K562 (cell line): Measurements from ENCODE around the gene LGALS7. TPM values are rescaled to one million over a fixed set of nuclear protein-coding genes. Genes with fewer than 3 reads are reported as not detected.
A peak's percentile ranks its signal among the peaks of the same experiment; 100 is the strongest.

Experiments
- ATAC-seq: fragments of 200-7000 bp; cut with Tn5 transposase; 3 replicates; pipeline ENCODE4 v1.9.1; 2020; ENCODE audit warnings: moderate library complexity
- BruUV-seq: library from RNA; stranded (reverse); fragments of 400-500 nt; replicated peaks from 2 replicates; lab custom pipeline; 2021; lab: Mats Ljungman, UMichigan
- CTCF ChIA-PET: fragments of 300-600 bp; formaldehyde crosslinking; extraction: SDS; loops from one replicate; lab custom pipeline; 2021; ENCODE audit warnings: low intra/inter-chr PET ratio; lab: Yijun Ruan, JAX
- POLR2A ChIA-PET: fragments of 300-600, 350-650 bp; sonication (Branson Sonifier 250); formaldehyde crosslinking; extraction: SDS; loops from one replicate; lab custom pipeline; 2021; ENCODE audit warnings: antibody characterized with exemption, inconsistent platforms; lab: Yijun Ruan, JAX
- DNase-seq, 4 experiments: peaks; one replicate each; pipeline versions ENCODE4 v3.0.0 to v3.0.0-alpha.2; 2011 to 2018; ENCODE audit warnings: low spot score in 3 of 4, mixed read lengths in 3 of 4; ENCODE audit errors: extremely low read depth in 1 of 4
- FAIRE-seq: peaks from 2 replicates; lab custom pipeline; 2011; peaks lifted over from hg19 to GRCh38; lab: Jason Lieb, UNC
- H2AFZ ChIP-seq: 2 replicates; pipeline ENCODE4 v1.6.0; 2011; ENCODE audit warnings: low read depth, low read length, control low read depth, inconsistent platforms
- H3K27ac ChIP-seq: fragments of 200-600 bp; 3 replicates; pipeline ENCODE4 v1.8.0; 2011; ENCODE audit warnings: low read depth, mild to moderate bottlenecking, control low read depth, inconsistent platforms, low read length, moderate library complexity, mixed read lengths; ENCODE audit errors: extremely low read depth
- H3K27me3 ChIP-seq, 2 experiments: fragments of 300-600 bp in 1 of 2; 2 replicates in 1 of 2; 3 replicates in 1 of 2; pipeline versions ENCODE4 v1.6.0 to v1.8.0; 2011; ENCODE audit warnings: inconsistent platforms in 2 of 2, low read length in 2 of 2, mild to moderate bottlenecking in 1 of 2, mixed read lengths in 1 of 2, moderate library complexity in 1 of 2; ENCODE audit not compliant: control insufficient read depth in 2 of 2, insufficient read depth in 2 of 2
- H3K36me3 ChIP-seq: fragments of 300-600 bp; 3 replicates; pipeline ENCODE4 v1.8.0; 2011; ENCODE audit warnings: mild to moderate bottlenecking, low read length, inconsistent platforms; ENCODE audit not compliant: control insufficient read depth, insufficient read depth
- H3K4me1 ChIP-seq, 2 experiments: fragments of 200-600 bp in 1 of 2; replicated peaks in 1 of 2; 2 replicates in 1 of 2; 3 replicates in 1 of 2; pipeline versions ENCODE4 v1.5.1 to v1.8.0; 2011; ENCODE audit warnings: inconsistent platforms in 2 of 2, low read length in 2 of 2, mild to moderate bottlenecking in 1 of 2, mixed read lengths in 1 of 2, moderate library complexity in 1 of 2; ENCODE audit not compliant: control insufficient read depth in 2 of 2, insufficient read depth in 2 of 2
- H3K4me2 ChIP-seq: 2 replicates; pipeline ENCODE4 v1.6.1; 2011; ENCODE audit warnings: low read length, control low read depth, inconsistent platforms, mixed read lengths; ENCODE audit not compliant: insufficient read depth
- H3K4me3 ChIP-seq: fragments of 200-600 bp; sonication (generic), shearing (Covaris generic); 2 replicates; pipeline ENCODE4 v1.5.1; 2016; ENCODE audit warnings: control low read depth, inconsistent platforms
- H3K79me2 ChIP-seq: fragments of 200-600 bp; 3 replicates; pipeline ENCODE4 v1.8.0; 2011; ENCODE audit warnings: low read length, inconsistent platforms; ENCODE audit not compliant: control insufficient read depth, insufficient read depth
- H3K9ac ChIP-seq, 2 experiments: 2 replicates each; pipeline versions ENCODE4 v1.6.0 to v1.6.1; 2011; ENCODE audit warnings: low read depth in 2 of 2, low read length in 2 of 2, control low read depth in 1 of 2, inconsistent platforms in 1 of 2, mild to moderate bottlenecking in 1 of 2, mixed read lengths in 1 of 2; ENCODE audit not compliant: insufficient read depth in 1 of 2
- H3K9me1 ChIP-seq: one replicate; pipeline ENCODE4 v1.6.0; 2011; ENCODE audit warnings: inconsistent platforms, mild to moderate bottlenecking, low read length, moderate library complexity; ENCODE audit not compliant: control insufficient read depth, insufficient read depth
- H3K9me3 ChIP-seq: replicated peaks from 2 replicates; pipeline ENCODE4 v1.5.1; 2011; ENCODE audit warnings: low read depth, low read length, inconsistent platforms; ENCODE audit not compliant: control insufficient read depth, insufficient read depth
- H4K20me1 ChIP-seq: replicated peaks from 2 replicates; pipeline ENCODE4 v1.6.1; 2011; ENCODE audit warnings: low read length, inconsistent platforms, mixed read lengths; ENCODE audit not compliant: control insufficient read depth, insufficient read depth
- HDAC8 ChIP-seq: fragments of 450-650 bp; IDR thresholded peaks from 2 replicates; pipeline ENCODE4 v1.6.1; 2016; ENCODE audit warnings: mild to moderate bottlenecking, missing genetic modification characterization, moderate library complexity, missing compliant biosample characterization
- HMGN3 ChIP-seq: IDR thresholded peaks from 2 replicates; pipeline ENCODE4 v1.6.1; 2011; ENCODE audit warnings: borderline replicate concordance, low read depth, mild to moderate bottlenecking, mixed read lengths, low read length; ENCODE audit not compliant: insufficient read length; ENCODE audit errors: extremely low read depth
- PCBP1 ChIP-seq: fragments of 200-400 bp; formaldehyde crosslinking; IDR thresholded peaks from 2 replicates; pipeline ENCODE4 v1.6.1; 2018; ENCODE audit warnings: mild to moderate bottlenecking, low read depth, low read length; ENCODE audit not compliant: poor library complexity, severe bottlenecking
- POLR2G ChIP-seq: fragments of 200-400 bp; formaldehyde crosslinking; IDR thresholded peaks from 2 replicates; pipeline ENCODE4 v1.6.1; 2017; ENCODE audit warnings: low read depth, mild to moderate bottlenecking, antibody characterized with exemption, low read length, moderate library complexity
- SIN3B ChIP-seq: fragments of 450-650 bp; IDR thresholded peaks from 2 replicates; pipeline ENCODE4 v1.6.1; 2017; ENCODE audit warnings: low read depth, mild to moderate bottlenecking, moderate library complexity
- SP1 ChIP-seq: sonication (generic); formaldehyde crosslinking; IDR thresholded peaks from 2 replicates; pipeline ENCODE4 v1.8.1; 2022; ENCODE audit warnings: mild to moderate bottlenecking, missing genetic modification reagents
- WGBS: fragments of 100-300 bp; shearing (Covaris generic); methylation state at CpG from one replicate; pipeline ENCODE4 v1.1.6; 2016; ENCODE audit warnings: low coverage, mixed read lengths; ENCODE audit not compliant: insufficient coverage; ENCODE audit errors: missing lambda C conversion rate; 5-methylcytosine and 5-hydroxymethylcytosine counted together
- in situ Hi-C: fragments of 300-500 bp; cut with MboI; formaldehyde crosslinking; loops from 4 replicates; pipeline ENCODE4 v1.15.0; 2018; ENCODE audit warnings: inconsistent platforms, mixed read lengths
- intact Hi-C: fragments of 100-400 bp; cut with micrococcal nuclease; formaldehyde crosslinking; loops from 2 replicates; pipeline ENCODE4 v1.14.2; 2022
- polyA plus RNA-seq, 8 experiments: library from polyadenylated mRNA; depleted of rRNA in 4 of 8; stranded (reverse) in 5 of 8; unstranded in 3 of 8; fragments of >200 nt; fragmentation: Nextera tagmentation in 2 of 8; fragmentation: Illumina TruSeq in 1 of 8; extraction: Ambion mirVana in 2 of 8; extraction: Trizol in 1 of 8; gene quantifications; 2 replicates each; pipeline versions ENCODE4 v1.2.1 to v1.2.3, GENCODE V29; 2011 to 2014; ENCODE audit warnings: inconsistent platforms in 1 of 8, missing spikeins in 1 of 8
- total RNA-seq, 7 experiments: library from RNA; depleted of rRNA in 6 of 7; stranded (reverse); fragments of >200 nt in 6 of 7; fragmentation: Illumina TruSeq in 2 of 7; extraction: Trizol in 2 of 7; gene quantifications; 2 replicates each; pipeline versions ENCODE4 v1.2.1 to v1.2.3, GENCODE V29; 2011 to 2021; ENCODE audit warnings: low replicate concordance in 1 of 7
- TF ChIP-seq, protein P1 (sequence below): sonication (generic); formaldehyde crosslinking; IDR thresholded peaks from 2 replicates; pipeline ENCODE4 v1.8.0; 2022; ENCODE audit warnings: missing genetic modification reagents, mild to moderate bottlenecking, moderate library complexity, borderline replicate concordance
- TF ChIP-seq, protein P2 (sequence below): sonication (generic); formaldehyde crosslinking; IDR thresholded peaks from 2 replicates; pipeline ENCODE4 v1.8.0; 2022; ENCODE audit warnings: mild to moderate bottlenecking, missing genetic modification reagents

The LGALS7 gene
- total and polyA plus RNA-seq, 9 of the 15 experiments (the other 6 are each of a cell fraction or from before 2014, with no cell fraction given), result not detected

- peak; percentile 9; the same call in 2 of the 3 replicates for ATAC-seq
- TF ChIP-seq PCBP1 (no peak), POLR2G (0 out of 2 replicates have a peak, but pooled peaks have one; percentile 2), HMGN3 (peak; percentile 31), SIN3B (0 out of 2 replicates have a peak, but pooled peaks have one; percentile 22), HDAC8 (no peak), SP1 (CRISPR knock-in tag) (peak; percentile 8; the same call in 1 of the 2 replicates)
- TF ChIP-seq, protein P1, sequence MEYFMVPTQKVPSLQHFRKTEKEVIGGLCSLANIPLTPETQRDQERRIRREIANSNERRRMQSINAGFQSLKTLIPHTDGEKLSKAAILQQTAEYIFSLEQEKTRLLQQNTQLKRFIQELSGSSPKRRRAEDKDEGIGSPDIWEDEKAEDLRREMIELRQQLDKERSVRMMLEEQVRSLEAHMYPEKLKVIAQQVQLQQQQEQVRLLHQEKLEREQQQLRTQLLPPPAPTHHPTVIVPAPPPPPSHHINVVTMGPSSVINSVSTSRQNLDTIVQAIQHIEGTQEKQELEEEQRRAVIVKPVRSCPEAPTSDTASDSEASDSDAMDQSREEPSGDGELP (CRISPR knock-in tag), result peak; percentile 63; the same call in 1 of the 2 replicates
- TF ChIP-seq, protein P2, sequence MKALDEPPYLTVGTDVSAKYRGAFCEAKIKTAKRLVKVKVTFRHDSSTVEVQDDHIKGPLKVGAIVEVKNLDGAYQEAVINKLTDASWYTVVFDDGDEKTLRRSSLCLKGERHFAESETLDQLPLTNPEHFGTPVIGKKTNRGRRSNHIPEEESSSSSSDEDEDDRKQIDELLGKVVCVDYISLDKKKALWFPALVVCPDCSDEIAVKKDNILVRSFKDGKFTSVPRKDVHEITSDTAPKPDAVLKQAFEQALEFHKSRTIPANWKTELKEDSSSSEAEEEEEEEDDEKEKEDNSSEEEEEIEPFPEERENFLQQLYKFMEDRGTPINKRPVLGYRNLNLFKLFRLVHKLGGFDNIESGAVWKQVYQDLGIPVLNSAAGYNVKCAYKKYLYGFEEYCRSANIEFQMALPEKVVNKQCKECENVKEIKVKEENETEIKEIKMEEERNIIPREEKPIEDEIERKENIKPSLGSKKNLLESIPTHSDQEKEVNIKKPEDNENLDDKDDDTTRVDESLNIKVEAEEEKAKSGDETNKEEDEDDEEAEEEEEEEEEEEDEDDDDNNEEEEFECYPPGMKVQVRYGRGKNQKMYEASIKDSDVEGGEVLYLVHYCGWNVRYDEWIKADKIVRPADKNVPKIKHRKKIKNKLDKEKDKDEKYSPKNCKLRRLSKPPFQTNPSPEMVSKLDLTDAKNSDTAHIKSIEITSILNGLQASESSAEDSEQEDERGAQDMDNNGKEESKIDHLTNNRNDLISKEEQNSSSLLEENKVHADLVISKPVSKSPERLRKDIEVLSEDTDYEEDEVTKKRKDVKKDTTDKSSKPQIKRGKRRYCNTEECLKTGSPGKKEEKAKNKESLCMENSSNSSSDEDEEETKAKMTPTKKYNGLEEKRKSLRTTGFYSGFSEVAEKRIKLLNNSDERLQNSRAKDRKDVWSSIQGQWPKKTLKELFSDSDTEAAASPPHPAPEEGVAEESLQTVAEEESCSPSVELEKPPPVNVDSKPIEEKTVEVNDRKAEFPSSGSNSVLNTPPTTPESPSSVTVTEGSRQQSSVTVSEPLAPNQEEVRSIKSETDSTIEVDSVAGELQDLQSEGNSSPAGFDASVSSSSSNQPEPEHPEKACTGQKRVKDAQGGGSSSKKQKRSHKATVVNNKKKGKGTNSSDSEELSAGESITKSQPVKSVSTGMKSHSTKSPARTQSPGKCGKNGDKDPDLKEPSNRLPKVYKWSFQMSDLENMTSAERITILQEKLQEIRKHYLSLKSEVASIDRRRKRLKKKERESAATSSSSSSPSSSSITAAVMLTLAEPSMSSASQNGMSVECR (CRISPR knock-in tag), result peak; percentile 44; the same call in 1 of the 2 replicates
- ChIA-PET POLR2A (interaction anchor here (0.5 to 1.2 kb wide), 3 partner anchors 10 to 18 kb away, joined by 3 to 5 read pairs (median 4); no protein-coding TSS in a partner anchor), CTCF (no interaction called here)
- peak overlapping the region in 1 of 2 experiments; percentile 46; a peak in 2 of 4 replicates for H3K9ac ChIP-seq
- WGBS, result 41% methylated on average over 9 of the region's 18 CpGs
- peak overlapping the region; percentile 71 for H2AFZ ChIP-seq
- no peaks in the 10 kb centered on the region for H3K9me3 ChIP-seq
- DNase-seq, result peak; percentile 45 to 71 (median 62)
- FAIRE-seq, result no peak
- in situ Hi-C loops (no loop called here), intact Hi-C loops (loop anchor here (5.0 to 10.0 kb wide), 3 partner anchors 97 to 200 kb away; partner anchors contain the start of genes ECH1, MRPS12 and SARS2)
- H4K20me1 ChIP-seq, result 0 out of 2 replicates have a peak, but pooled peaks cover 3% of the 10 kb centered on the region
- H3K36me3 ChIP-seq, result peaks cover 21% of the 10 kb centered on the region; the same call in 2 of the 3 replicates
- H3K4me2 ChIP-seq, result peak overlapping the region; percentile 71
- peak overlapping the region; percentile 17; the same call in 1 of the 2 replicates for H3K4me3 ChIP-seq
- H3K27me3 ChIP-seq, result no peaks in the 10 kb centered on the region
- peaks cover 19 to 58% of the 10 kb centered on the region in 2 experiments; a peak in 4 of 5 replicates for H3K4me1 ChIP-seq
- H3K79me2 ChIP-seq, result peaks cover 8% of the 10 kb centered on the region; the same call in 1 of the 3 replicates
- no TSS peak for BruUV-seq
- H3K27ac ChIP-seq, result peak overlapping the region; percentile 49; the same call in 1 of the 3 replicates
- H3K9me1 ChIP-seq, result no peaks in the 10 kb centered on the region
These were observed 38.0 kb downstream of the LGALS7 start for GRCh38 chr19:38735257-38735686.
